C4-2B (cell line): ENCODE measurements around the gene HIGD2B.
A peak's percentile ranks its signal among the peaks of the same experiment; 100 is the strongest.

Source experiments
- H3K27ac ChIP-seq: fragments of 450-650 bp; 2 replicates; pipeline ENCODE4 v1.5.1; 2017
- ZFX ChIP-seq: fragments of 450-650 bp; IDR thresholded peaks from 2 replicates; pipeline ENCODE4 v1.6.1; 2017
- TF ChIP-seq, protein P1 (sequence below): fragments of 450-650 bp; conservative IDR thresholded peaks from 2 replicates; pipeline ENCODE4 v1.5.1; 2017; ENCODE audit warnings: mild to moderate bottlenecking

HIGD2B gene

DNA sequence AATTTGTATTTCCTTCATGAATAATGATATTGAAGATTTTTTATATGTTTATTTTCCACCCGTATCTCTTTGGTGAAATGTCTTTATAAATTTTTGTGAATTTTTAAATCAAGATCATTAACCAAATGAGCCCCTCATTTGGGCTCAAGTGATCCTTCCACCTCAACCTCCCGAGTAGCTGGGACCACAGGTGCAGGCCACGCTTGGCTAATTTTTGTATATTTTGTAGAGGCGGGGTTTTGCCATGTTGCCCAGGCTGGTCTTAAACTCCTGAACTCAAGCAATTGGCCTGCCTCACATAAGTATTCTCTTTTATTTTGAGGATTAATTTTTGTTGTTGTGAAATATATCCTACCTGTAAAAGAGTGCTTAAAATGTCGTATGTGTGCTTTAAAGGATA, 5.0 kb upstream of the HIGD2B start:
- no peak overlapping the region for H3K27ac ChIP-seq
- TF ChIP-seq ZFX = no peak
- TF ChIP-seq, protein P1, sequence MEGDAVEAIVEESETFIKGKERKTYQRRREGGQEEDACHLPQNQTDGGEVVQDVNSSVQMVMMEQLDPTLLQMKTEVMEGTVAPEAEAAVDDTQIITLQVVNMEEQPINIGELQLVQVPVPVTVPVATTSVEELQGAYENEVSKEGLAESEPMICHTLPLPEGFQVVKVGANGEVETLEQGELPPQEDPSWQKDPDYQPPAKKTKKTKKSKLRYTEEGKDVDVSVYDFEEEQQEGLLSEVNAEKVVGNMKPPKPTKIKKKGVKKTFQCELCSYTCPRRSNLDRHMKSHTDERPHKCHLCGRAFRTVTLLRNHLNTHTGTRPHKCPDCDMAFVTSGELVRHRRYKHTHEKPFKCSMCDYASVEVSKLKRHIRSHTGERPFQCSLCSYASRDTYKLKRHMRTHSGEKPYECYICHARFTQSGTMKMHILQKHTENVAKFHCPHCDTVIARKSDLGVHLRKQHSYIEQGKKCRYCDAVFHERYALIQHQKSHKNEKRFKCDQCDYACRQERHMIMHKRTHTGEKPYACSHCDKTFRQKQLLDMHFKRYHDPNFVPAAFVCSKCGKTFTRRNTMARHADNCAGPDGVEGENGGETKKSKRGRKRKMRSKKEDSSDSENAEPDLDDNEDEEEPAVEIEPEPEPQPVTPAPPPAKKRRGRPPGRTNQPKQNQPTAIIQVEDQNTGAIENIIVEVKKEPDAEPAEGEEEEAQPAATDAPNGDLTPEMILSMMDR = no peak

DNA sequence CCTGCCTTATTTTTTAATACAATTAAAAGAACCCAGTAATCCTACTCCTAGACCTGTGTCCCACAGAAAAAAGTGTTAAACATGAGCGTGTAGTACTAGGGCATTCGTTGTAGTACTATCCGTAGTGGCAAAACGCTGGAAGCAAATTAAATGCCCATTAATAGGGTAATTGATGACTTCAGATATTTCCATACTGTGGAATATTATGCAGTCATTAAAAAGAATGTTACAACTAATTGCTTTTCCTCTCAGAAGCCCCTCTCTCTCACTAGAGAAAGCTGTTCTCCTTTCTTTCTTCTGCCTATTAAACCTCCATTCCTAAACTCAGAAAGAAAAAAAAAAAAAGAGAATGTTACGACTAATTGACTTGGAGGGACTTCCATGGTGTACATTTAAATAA, 2.7 kb upstream of the HIGD2B start:
- no peak overlapping the region for H3K27ac ChIP-seq
- no peak for TF ChIP-seq ZFX
- TF ChIP-seq, protein P1 = no peak

DNA sequence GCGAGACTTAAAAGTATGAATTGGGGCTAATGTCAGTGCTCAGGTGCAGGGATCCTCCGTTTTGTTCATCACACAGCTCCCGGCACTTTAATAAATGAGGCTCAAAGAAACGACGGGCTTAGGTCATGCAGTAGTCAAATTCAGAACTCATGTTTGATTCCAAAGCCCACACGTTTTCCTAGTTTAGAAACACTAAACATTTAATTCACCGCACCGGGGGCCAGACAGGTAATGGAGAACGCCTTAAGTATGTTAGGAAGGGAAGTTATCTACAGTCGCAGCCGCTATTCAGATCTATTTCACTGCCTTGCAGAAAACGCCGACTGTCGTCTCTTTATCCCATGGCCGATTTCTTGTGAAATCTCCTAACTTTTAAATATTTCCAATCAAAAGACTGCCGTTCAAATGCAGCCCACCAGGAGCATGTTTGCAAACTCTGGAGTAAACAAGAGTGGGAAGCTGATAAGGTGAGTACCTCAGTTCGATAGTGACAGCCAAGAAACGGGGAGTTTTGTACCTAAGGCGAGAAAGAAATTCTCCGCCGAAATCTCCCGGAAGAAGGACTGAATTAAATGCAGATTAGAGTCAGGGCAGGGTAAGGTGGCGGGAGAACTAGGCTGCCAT, 569 bp downstream of the HIGD2B start:
- TF ChIP-seq, protein P1 = no peak; the same call in 1 of the 2 replicates
- no peak; the same call in 1 of the 2 replicates for TF ChIP-seq ZFX
- peak overlapping the region; percentile 91 for H3K27ac ChIP-seq

DNA sequence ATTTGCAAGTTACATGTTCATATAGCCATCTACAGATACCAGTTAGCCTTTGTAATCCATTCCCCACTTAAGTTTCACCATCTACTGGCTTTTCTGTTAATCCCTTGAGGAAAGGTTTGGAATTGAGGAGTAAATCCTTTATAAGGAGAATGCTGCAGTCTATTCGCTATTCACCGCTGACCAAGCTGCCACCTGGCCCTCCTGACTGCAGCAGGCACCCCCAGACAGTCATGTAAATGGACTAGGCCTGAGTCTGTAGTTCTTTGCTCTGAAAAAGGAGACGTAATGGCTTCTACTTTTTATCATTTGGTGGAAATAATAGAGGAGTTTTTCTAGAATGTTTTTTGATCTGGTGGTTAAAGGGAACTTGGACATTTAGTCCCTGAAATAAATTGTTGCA, 3.2 kb downstream of the HIGD2B start:
- no peak overlapping the region for H3K27ac ChIP-seq
- no peak for TF ChIP-seq ZFX
- TF ChIP-seq, protein P1 = no peak

DNA sequence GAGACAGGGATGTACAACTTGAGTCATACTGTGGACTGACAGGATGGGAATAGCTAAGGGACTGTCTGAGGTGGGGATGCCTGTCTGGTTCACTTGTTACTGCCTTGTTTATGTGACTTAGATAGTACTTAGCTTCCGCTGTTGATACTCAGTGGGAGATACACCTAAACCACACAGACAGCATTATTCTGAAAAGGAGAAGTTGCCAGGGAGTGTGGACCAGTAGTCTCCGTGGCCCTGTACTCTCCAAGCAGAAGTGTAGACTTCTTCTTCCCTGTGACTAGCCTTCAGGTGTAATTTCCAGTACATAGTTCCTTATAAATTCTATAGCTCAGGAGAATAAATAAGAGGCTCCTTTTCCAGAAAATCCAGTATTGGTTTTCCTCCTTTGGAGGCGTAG, 5.1 kb downstream of the HIGD2B start:
- TF ChIP-seq, protein P1 = no peak
- no peak for TF ChIP-seq ZFX
- H3K27ac ChIP-seq = no peak overlapping the region

DNA sequence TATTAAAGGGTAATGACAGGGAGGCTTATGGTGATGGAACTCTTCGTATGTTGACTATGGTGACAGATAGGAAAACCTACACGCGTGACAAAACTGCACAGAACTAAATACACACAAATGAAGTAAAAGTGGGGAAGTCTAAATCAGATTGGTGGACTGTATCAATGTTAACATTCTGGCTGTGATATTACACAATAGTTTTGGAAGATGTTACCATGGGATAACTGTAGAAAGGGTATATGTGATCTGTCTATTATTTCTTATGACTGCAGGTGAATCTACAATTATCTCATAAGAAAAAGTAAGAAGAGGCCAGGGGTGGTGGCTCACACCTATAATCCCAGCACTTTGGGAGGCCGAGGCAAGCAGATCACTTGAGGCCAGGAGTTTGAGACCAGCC, 9.1 kb downstream of the HIGD2B start:
- H3K27ac ChIP-seq = no peak overlapping the region
- TF ChIP-seq ZFX = no peak
- TF ChIP-seq, protein P1 = no peak

DNA sequence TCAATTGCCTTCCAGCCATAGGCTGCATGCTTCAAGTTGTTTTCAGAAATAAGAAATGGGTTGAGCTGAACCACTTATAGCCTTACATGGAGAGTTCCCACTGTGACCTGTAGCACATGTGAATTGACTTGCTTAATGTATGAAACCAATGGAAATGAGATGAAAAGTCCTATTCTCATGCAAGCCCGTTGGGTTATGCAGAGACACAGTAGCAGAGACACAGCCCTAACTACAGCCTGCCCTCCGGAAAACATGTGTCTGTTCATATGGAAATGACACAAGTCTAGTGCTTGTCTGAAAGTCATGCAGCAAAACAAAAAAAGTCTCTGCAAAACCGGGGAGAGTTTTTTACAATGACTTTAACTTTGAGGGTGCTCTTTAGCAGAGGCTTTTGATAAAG, 14.5 kb downstream of the HIGD2B start:
- H3K27ac ChIP-seq = no peak overlapping the region

More for the DNA sequence above, 14.5 kb downstream of the HIGD2B start:
- TF ChIP-seq ZFX = no peak
- TF ChIP-seq, protein P1 = no peak
